Panc1 (cell line): Measurements from ENCODE around the gene AHCTF1. TPM values are rescaled to one million over a fixed set of nuclear protein-coding genes. Genes with fewer than 3 reads are reported as not detected.
"Not testable (repeated sequence)": the region's sequence is repeated elsewhere in the genome, so short reads cannot be mapped to it uniquely, and the experiment has no call there.

Source experiments
- ATAC-seq: fragments of 200-7000 bp; cut with Tn5 transposase; 2 replicates; pipeline ENCODE4 v1.9.1; 2020; ENCODE audit warnings: mild to moderate bottlenecking, moderate library complexity
- BruUV-seq: library from RNA; stranded (reverse); fragments of 400-500 nt; replicated peaks from 2 replicates; lab custom pipeline; 2021; lab: Mats Ljungman, UMichigan
- CTCF ChIA-PET: fragments of 300-600 bp; sonication (Branson Sonifier 250); formaldehyde crosslinking; loops from one replicate; lab custom pipeline; 2022; ENCODE audit warnings: antibody characterized with exemption; lab: Charles Lee
- POLR2A ChIA-PET: fragments of 300-600 bp; sonication (Branson Sonifier 250); formaldehyde crosslinking; loops from one replicate; lab custom pipeline; 2022; ENCODE audit warnings: antibody characterized with exemption; lab: Charles Lee
- DNase-seq: peaks from one replicate; pipeline ENCODE4 v3.0.0-alpha.2; 2010; ENCODE audit warnings: low read depth, low spot score
- H3K27ac ChIP-seq: 2 replicates; pipeline ENCODE4 v1.5.1; 2011; ENCODE audit warnings: mild to moderate bottlenecking, low read length, inconsistent platforms
- H3K27me3 ChIP-seq: fragments of 200-500 bp; sonication (Bioruptor generic); 2 replicates; pipeline ENCODE4 v1.6.0; 2014; ENCODE audit warnings: low read length, inconsistent platforms; ENCODE audit not compliant: control insufficient read depth, insufficient read depth
- H3K36me3 ChIP-seq: fragments of 200-500 bp; sonication (Bioruptor generic); 2 replicates; pipeline ENCODE4 v1.5.1; 2014; ENCODE audit warnings: inconsistent platforms, mild to moderate bottlenecking, low read length, moderate library complexity; ENCODE audit not compliant: control insufficient read depth, insufficient read depth
- H3K4me1 ChIP-seq: 2 replicates; pipeline ENCODE4 v1.5.1; 2011; ENCODE audit warnings: inconsistent platforms, mild to moderate bottlenecking, low read length, moderate library complexity; ENCODE audit not compliant: control insufficient read depth, insufficient read depth
- H3K4me3 ChIP-seq, 2 experiments: 2 replicates each; pipeline ENCODE4 v1.5.1; 2011 to 2012; ENCODE audit warnings: low read depth in 2 of 2, low read length in 2 of 2, mild to moderate bottlenecking in 2 of 2, inconsistent platforms in 1 of 2, moderate library complexity in 1 of 2
- H3K9me3 ChIP-seq: fragments of 200-500 bp; sonication (Bioruptor generic); 2 replicates; pipeline ENCODE4 v1.5.1; 2014; ENCODE audit warnings: low read depth, mild to moderate bottlenecking, inconsistent platforms, low read length, moderate library complexity; ENCODE audit not compliant: control insufficient read depth, insufficient read depth
- CTCF ChIP-seq: fragments of 450-650 bp; IDR thresholded peaks from 2 replicates; pipeline ENCODE4 v1.5.1; 2017; ENCODE audit warnings: mild to moderate bottlenecking
- POLR2AphosphoS5 ChIP-seq: IDR thresholded peaks from 2 replicates; pipeline ENCODE4 v1.6.1; 2012; ENCODE audit warnings: mild to moderate bottlenecking, low read depth, low read length, moderate library complexity
- REST ChIP-seq, 2 experiments: IDR thresholded peaks; 2 replicates each; pipeline ENCODE4 v1.6.1; 2011 to 2012; ENCODE audit warnings: low read depth in 2 of 2, control low read depth in 1 of 2, low read length in 1 of 2, mild to moderate bottlenecking in 1 of 2, moderate library complexity in 1 of 2; ENCODE audit not compliant: insufficient read depth in 1 of 2
- SIN3A ChIP-seq: IDR thresholded peaks from 2 replicates; pipeline ENCODE4 v1.6.1; 2012; ENCODE audit warnings: low read depth, mild to moderate bottlenecking, low read length, moderate library complexity, borderline replicate concordance; ENCODE audit not compliant: insufficient read depth
- TCF7L2 ChIP-seq: IDR thresholded peaks from 2 replicates; pipeline ENCODE4 v1.6.1; 2011; ENCODE audit warnings: mild to moderate bottlenecking, low read depth, low read length, inconsistent platforms
- in situ Hi-C: cut with HindIII; loops from 2 replicates; pipeline ENCODE4 v1.10.0; 2016; ENCODE audit warnings: low sequenced_read_pairs, low pct_unique_long_range_greater_than_20kb
- intact Hi-C: fragments of 100-400 bp; cut with micrococcal nuclease; formaldehyde crosslinking; loops from one replicate; pipeline ENCODE4 v1.10.0; 2022; ENCODE audit not compliant: unreplicated experiment
- total RNA-seq: library from RNA; stranded (reverse); gene quantifications from one replicate; pipeline ENCODE4 v1.2.1, GENCODE V29; 2021; ENCODE audit not compliant: unreplicated experiment

The AHCTF1 gene
- total RNA-seq, 1 experiment from 2014 or later, result 49.9 TPM

GRCh38 chr1:246843876-246844275 lies 87.9 kb downstream of the AHCTF1 start:
- in situ Hi-C loops, result no loop called here
- Histone ChIP-seq H3K27ac (no peak overlapping the region), H3K9me3 (no peaks in the 10 kb centered on the region), H3K4me1 (no peaks in the 10 kb centered on the region), H3K36me3 (peaks cover 21% of the 10 kb centered on the region), H3K4me3 (no peak overlapping the region), H3K27me3 (no peaks in the 10 kb centered on the region)
- intact Hi-C loops, result no loop called here
- no peak for ATAC-seq
- TF ChIP-seq REST (IDR thresholded peaks at IDR 0.05; ENCODE audit: insufficient read depth in 1 of 2, low read depth in 2 of 2, low read length in 1 of 2) (no peak), SIN3A (no peak), POLR2AphosphoS5 (no peak), TCF7L2 (no peak), CTCF (no peak)
- POLR2A ChIA-PET, result interaction anchor here (0.6 kb wide), 2 partner anchors 29 to 56 kb away, joined by 3 read pairs; no protein-coding TSS in a partner anchor
- no peak for DNase-seq
- BruUV-seq, result no TSS peak
- CTCF ChIA-PET, result no interaction called here

GRCh38 chr1:246840761-246841160 lies 91.0 kb downstream of the AHCTF1 start:
- CTCF ChIA-PET, DNase-seq, H3K27me3 ChIP-seq, POLR2A ChIA-PET, intact Hi-C loops, ATAC-seq, H3K9me3 ChIP-seq, H3K4me3 ChIP-seq, in situ Hi-C loops, H3K4me1 ChIP-seq, BruUV-seq, H3K27ac ChIP-seq: not testable (repeated sequence)
- peaks cover 16% of the 10 kb centered on the region; the same call in 1 of the 2 replicates for H3K36me3 ChIP-seq

GRCh38 chr1:246838118-246838456 lies 93.7 kb downstream of the AHCTF1 start:
- TF ChIP-seq TCF7L2 (no peak), REST (IDR thresholded peaks at IDR 0.05; ENCODE audit: insufficient read depth in 1 of 2, low read depth in 2 of 2, low read length in 1 of 2) (no peak), SIN3A (no peak), CTCF (no peak), POLR2AphosphoS5 (no peak)
- no TSS peak for BruUV-seq
- no peaks in the 10 kb centered on the region for H3K27me3 ChIP-seq
- no peak overlapping the region for H3K4me3 ChIP-seq
- intact Hi-C loops, result no loop called here
- peaks cover 8% of the 10 kb centered on the region; the same call in 1 of the 2 replicates for H3K4me1 ChIP-seq
- in situ Hi-C loops, result no loop called here
- ATAC-seq (peak; percentile 66), DNase-seq (no peak)
- ChIA-PET CTCF (no interaction called here), POLR2A (no interaction called here)
- H3K27ac ChIP-seq, result no peak overlapping the region
- no peaks in the 10 kb centered on the region for H3K9me3 ChIP-seq
- peaks cover 9% of the 10 kb centered on the region; the same call in 1 of the 2 replicates for H3K36me3 ChIP-seq
